RWPE1 (cell line): ENCODE results near the gene KRT7.
A peak's percentile ranks its signal among the peaks of the same experiment; 100 is the strongest.

ENCODE experiments used
- CTCF ChIA-PET: fragments of 350-600 bp; sonication (Branson Sonifier 250); formaldehyde crosslinking; extraction: SDS; loops from one replicate; lab custom pipeline; 2021; lab: Yijun Ruan, JAX
- POLR2A ChIA-PET: fragments of 400-600 bp; formaldehyde crosslinking; extraction: SDS; loops from one replicate; lab custom pipeline; 2020; ENCODE audit warnings: antibody characterized with exemption; ENCODE audit not compliant: low non-redundant PET; lab: Yijun Ruan, JAX
- DNase-seq: peaks from one replicate; pipeline ENCODE4 v3.0.0; 2012; ENCODE audit warnings: low spot score
- H3K27ac ChIP-seq: fragments of 450-650 bp; 2 replicates; pipeline ENCODE4 v1.5.1; 2017
- TF ChIP-seq, protein P1 (sequence below): fragments of 450-650 bp; conservative IDR thresholded peaks from 2 replicates; pipeline ENCODE4 v1.5.1; 2017; ENCODE audit warnings: low read depth, mild to moderate bottlenecking

KRT7 gene

DNA sequence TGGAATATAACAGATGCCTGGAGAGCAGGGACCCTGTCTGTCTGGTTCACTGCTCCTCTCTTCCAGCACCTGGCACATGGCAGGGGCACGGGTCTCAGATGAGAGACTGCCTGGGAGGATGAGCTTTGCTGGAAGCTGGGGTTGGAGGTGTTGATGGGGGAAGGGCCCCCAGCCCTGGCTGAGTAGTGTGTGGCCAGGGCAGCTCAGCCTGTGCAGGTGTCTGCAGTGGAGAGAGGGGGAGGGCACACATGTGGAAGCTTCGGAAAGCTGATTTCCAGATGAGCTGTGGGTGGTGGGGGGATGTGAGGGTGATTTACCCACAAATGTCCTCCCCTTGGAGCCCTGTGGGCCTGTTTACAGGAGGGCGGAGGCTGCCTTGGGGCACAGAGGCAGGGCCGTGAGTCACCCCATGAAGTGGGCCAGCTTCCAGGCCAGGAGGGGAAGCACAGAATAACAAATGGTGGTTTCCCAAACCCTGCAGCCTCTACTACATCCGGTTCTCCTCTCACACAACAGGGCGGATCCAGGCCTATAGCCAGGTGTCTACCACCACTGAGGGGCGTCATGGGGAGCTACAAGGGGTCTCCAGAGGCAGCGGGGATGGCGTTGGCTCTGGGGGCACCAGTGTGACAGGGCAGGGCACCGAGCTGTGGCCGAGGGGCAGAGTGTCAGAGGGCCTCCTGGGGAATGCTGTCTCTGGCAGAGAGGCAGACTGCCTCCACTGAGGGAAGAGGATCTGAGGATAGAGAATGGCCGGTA lies 11.0 kb downstream of the KRT7 start:
- CTCF ChIA-PET, result interaction anchor here (0.5 to 3.0 kb wide), 5 partner anchors 31 to 275 kb away, joined by 4 to 9 read pairs (median 4); no protein-coding TSS in a partner anchor
- TF ChIP-seq, protein P1, sequence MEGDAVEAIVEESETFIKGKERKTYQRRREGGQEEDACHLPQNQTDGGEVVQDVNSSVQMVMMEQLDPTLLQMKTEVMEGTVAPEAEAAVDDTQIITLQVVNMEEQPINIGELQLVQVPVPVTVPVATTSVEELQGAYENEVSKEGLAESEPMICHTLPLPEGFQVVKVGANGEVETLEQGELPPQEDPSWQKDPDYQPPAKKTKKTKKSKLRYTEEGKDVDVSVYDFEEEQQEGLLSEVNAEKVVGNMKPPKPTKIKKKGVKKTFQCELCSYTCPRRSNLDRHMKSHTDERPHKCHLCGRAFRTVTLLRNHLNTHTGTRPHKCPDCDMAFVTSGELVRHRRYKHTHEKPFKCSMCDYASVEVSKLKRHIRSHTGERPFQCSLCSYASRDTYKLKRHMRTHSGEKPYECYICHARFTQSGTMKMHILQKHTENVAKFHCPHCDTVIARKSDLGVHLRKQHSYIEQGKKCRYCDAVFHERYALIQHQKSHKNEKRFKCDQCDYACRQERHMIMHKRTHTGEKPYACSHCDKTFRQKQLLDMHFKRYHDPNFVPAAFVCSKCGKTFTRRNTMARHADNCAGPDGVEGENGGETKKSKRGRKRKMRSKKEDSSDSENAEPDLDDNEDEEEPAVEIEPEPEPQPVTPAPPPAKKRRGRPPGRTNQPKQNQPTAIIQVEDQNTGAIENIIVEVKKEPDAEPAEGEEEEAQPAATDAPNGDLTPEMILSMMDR, result no peak
- peak; percentile 94 for DNase-seq
- POLR2A ChIA-PET, result interaction anchor here (0.6 to 0.8 kb wide), 2 partner anchors 52 to 65 kb away, joined by 3 to 4 read pairs; partner anchors contain the start of gene KRT80
- peak overlapping the region; percentile 100 for H3K27ac ChIP-seq

DNA sequence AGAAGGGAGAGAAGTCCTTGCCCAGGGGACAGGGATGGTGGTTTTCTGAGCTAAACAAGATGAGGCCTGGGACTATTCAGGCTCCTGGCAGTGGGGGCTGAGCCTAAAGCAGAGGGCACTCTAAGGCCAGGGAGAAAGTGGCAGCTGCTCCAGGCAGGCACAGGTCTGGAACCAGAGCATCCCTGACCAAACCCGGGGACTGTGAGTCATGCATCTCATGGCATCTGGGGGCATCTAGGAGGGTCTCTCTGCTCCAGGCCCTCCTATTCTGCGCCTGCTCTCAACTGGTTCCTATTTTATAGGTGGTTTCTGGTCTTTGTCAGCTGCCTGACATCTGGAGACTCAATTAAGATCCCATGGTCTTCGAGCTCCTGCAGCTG lies 11.6 kb downstream of the KRT7 start:
- TF ChIP-seq, protein P1, result no peak
- no peak for DNase-seq
- ChIA-PET CTCF (interaction anchor here (0.5 to 3.0 kb wide), 4 partner anchors 33 to 274 kb away, joined by 4 to 9 read pairs (median 4); no protein-coding TSS in a partner anchor), POLR2A (interaction anchor here (0.8 kb wide), 1 partner anchor 53 kb away, joined by 4 read pairs; the partner anchor contains the start of gene KRT80)
- H3K27ac ChIP-seq, result peak overlapping the region; percentile 100

DNA sequence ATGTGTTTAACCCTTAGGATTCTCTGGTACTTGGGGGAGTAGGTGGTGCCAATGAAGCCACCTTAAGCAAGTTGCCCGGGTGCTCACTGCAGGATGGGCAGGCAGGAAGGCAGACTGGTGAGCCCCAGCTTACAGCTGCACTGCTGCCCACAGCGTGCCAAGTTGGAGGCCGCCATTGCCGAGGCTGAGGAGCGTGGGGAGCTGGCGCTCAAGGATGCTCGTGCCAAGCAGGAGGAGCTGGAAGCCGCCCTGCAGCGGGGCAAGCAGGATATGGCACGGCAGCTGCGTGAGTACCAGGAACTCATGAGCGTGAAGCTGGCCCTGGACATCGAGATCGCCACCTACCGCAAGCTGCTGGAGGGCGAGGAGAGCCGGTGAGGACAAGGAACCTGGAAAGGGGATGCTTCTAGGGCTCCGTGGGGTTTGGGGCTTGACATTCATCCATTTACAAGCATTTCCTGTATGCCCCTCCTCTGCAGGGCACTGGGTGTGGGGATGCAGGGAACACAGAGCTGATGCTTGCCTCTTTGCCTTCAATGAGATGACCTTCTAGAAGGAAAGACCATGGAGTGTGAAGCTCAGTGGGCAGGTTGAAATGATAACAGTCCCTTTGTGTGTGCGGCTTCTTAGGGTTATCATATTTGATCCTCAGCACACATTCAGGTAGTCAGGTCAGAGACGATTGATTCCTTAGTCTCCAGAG lies 12.4 kb downstream of the KRT7 start:
- ChIA-PET CTCF (interaction anchor here (0.7 to 3.0 kb wide), 2 partner anchors 24 to 81 kb away, joined by 3 to 9 read pairs; no protein-coding TSS in a partner anchor), POLR2A (interaction anchor here (0.6 kb wide), 1 partner anchor 90 kb away, joined by 3 read pairs; no protein-coding TSS in a partner anchor)
- DNase-seq, result no peak

DNA sequence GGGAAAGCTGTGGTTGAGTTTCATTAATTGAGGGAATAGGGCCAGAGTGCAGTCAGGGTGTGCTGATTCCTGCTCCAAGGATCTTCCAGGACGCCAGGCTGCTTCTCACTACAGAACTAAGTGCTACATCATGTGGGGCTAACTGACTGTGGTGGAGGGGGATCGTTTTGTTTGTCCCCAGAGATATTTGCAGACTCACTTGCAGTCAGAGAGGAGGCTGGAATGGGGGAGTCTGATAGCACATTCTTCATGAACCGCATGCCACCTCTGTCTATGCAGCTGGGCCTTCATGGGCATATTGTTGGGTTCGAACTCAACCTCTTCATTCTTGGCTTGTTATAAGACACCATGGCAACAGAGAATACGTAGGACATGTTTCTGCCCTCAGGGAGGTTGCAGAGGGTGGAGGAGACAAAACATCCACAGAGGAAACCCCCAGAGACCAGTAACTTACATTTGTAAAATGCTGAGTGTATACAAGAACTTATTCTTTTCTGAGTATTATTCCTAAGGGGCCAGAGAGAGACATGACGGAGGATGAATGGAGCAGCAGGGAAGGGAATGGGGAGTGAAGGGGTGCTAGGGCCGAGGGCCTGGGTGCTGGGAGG lies 13.0 kb downstream of the KRT7 start:
- H3K27ac ChIP-seq, result peak overlapping the region; percentile 100
- TF ChIP-seq, protein P1, result no peak
- ChIA-PET CTCF (interaction anchor here (3.0 kb wide), 1 partner anchor 81 kb away, joined by 9 read pairs; no protein-coding TSS in a partner anchor), POLR2A (interaction anchor here (0.6 kb wide), 1 partner anchor 91 kb away, joined by 3 read pairs; no protein-coding TSS in a partner anchor)
- DNase-seq, result no peak

More for the DNA sequence above, 12.4 kb downstream of the KRT7 start:
- peak overlapping the region; percentile 100 for H3K27ac ChIP-seq
- TF ChIP-seq, protein P1, result no peak

DNA sequence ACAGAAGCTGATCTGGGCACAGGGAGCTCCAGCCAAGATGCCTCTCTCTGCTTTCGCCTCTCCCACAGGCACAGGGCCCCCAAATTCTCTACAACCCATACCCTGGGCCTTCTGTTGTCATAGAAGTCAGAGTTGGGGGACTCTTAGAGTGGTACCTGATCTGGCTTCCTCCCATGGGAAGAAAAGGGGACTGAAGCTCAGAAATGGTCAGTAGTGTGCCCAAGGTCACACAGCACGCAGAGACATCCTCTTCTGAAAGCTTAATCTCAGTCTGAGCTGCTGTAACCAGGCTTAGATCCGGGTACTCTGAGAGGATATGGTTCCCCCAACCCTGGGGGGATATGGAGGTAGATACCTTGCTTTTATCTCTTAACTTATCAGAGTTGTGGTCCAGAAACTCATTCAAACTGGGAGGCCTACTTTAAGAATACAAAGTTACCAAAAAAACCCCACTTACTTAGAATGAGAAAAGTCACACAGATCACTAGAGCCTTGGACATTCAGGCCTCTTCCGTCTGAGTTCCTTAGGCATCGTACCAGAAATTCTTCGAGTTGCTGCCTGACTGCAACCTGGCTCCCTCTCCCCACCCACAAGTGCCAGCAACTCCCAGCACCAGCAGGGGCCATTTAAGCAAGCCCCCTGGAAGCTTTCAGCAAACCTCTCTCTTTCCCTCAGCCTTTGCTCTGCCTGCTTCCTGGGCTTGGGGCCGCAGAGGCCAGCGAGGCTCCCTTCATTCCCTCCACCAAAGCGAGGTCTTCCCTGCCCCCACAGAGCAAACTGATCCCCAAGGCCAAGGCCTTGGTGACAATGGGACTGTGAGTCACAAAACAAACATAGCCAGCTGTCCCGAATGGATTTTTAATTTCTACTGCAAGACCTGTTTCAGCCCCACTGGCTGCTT lies 13.9 kb downstream of the KRT7 start:
- TF ChIP-seq, protein P1, result no peak
- ChIA-PET CTCF (interaction anchor here (3.0 kb wide), 1 partner anchor 80 kb away, joined by 9 read pairs; no protein-coding TSS in a partner anchor), POLR2A (no interaction called here)
- H3K27ac ChIP-seq, result peak overlapping the region; percentile 100
- no peak for DNase-seq
